ENCODE data around the gene TMEM141.

The TMEM141 gene

DNA sequence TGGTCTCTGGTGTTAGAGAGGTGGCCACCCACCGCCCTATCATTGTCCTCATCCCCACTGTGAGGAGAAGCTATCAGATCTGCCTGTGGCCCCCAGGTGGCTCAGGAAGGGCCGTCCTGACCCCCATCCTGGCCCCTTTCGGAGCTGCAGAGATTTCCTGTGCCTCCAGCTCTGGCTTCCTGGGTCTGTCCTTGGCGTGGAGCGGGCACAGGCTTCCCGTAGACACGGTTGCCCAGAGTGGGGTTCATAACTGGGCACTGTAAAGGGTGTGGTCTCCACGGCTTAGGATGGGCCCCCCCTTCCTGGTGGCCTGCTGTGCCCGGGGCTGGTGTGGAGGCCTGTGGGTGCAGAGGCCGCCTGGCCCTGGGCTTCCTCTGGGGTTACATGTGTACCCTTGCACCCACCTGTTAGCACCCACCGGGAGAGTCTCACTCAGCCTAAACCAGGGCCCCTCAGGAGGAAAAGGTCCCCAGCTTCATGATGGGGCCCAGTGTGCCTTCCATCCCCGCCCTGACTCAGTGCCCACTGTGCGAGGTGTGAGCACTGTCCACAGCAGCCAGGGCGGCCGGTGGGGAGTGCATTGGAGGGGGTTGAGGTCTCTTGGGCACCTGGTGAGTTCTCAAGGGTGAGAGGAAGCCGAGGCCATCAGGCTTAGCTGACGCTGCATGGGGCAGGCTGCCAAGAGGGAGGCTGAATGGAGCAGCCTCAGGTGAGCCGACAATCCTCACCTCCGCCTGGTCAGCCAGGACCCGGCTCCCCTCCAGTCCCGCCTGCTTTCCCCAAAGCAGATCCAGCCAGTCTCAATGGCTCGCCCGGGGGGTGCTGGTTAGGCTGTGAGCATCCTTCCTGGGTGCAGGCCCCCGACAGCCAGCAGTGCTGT, 35.8 kb downstream of the TMEM141 start:
- H3K27ac ChIP-seq = no peak overlapping the region
- TF ChIP-seq, protein P1, sequence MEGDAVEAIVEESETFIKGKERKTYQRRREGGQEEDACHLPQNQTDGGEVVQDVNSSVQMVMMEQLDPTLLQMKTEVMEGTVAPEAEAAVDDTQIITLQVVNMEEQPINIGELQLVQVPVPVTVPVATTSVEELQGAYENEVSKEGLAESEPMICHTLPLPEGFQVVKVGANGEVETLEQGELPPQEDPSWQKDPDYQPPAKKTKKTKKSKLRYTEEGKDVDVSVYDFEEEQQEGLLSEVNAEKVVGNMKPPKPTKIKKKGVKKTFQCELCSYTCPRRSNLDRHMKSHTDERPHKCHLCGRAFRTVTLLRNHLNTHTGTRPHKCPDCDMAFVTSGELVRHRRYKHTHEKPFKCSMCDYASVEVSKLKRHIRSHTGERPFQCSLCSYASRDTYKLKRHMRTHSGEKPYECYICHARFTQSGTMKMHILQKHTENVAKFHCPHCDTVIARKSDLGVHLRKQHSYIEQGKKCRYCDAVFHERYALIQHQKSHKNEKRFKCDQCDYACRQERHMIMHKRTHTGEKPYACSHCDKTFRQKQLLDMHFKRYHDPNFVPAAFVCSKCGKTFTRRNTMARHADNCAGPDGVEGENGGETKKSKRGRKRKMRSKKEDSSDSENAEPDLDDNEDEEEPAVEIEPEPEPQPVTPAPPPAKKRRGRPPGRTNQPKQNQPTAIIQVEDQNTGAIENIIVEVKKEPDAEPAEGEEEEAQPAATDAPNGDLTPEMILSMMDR (IDR thresholded peaks at IDR 0.05) = no peak
- no peak for TF ChIP-seq ZFX (IDR thresholded peaks at IDR 0.05; ENCODE audit: borderline replicate concordance)

DNA sequence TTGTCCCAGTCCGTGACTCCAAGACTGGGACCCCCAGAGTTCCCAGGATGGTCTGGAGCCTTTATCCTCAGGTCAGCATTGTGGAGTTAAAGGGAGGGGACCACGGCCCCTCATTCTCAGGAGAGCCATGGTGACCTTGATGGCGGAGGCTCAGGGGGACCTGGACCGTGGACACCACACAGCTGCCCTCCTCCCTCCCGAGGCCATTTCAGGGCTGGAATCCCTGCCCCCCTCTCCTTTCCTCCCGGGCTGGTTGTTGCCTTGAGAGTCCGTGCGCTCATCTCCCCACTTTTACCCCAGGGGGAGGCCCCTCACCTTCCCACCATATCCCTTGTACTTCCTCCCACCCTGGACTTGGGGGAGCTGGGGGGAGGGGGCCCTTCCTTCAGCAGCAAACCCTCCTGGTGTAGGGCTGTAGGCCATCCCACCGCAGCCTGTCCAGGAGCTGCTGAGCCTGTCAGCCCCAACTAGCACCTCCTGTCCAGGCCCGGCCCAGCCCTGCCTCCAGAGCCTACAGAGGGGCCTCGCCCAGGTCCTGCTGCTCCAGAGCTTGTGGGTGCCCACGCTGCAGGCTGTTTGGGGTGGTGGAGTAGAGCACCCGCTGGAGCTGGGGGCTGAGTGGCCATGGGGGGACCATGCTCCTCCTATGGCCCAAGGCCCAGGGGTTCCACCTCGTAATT, 36.8 kb downstream of the TMEM141 start:
- no peak overlapping the region for H3K27ac ChIP-seq

DNA sequence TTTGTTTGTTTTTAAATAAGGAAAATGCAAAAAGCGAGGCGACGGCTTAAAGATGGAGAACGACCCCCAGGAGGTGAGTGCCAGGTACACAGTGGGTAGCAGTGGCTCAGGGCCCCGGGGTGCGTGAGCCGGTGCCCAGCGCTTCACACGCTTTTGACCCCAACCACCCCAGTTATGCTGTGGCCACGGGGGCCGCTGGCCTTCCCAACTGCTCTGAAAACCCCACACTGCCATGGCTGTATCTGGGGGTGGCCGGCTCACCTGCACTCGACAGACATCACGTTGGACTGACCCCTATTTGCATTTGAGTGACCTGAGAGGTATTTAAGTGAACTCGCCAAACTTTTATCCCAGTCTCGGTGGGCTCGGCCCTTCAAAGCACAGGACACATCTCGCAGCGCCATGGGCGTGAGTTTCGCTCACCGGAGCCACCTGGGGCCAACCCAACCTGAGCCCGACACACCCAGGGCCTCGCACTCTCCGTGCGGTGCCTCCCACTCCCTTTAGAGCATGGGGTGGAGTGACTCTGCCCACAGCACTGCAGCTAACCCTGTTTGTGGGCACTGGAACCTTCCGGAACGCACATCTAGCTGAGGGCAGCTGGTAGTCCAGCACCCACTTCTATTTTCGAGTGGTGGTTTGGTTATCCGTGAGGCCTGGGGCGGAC, 37.5 kb downstream of the TMEM141 start:
- H3K27ac ChIP-seq = no peak overlapping the region
- TF ChIP-seq, protein P1 (IDR thresholded peaks at IDR 0.05) = no peak
- TF ChIP-seq ZFX (IDR thresholded peaks at IDR 0.05; ENCODE audit: borderline replicate concordance) = no peak

More for the DNA sequence above, 36.8 kb downstream of the TMEM141 start:
- TF ChIP-seq, protein P1 (IDR thresholded peaks at IDR 0.05) = no peak

DNA sequence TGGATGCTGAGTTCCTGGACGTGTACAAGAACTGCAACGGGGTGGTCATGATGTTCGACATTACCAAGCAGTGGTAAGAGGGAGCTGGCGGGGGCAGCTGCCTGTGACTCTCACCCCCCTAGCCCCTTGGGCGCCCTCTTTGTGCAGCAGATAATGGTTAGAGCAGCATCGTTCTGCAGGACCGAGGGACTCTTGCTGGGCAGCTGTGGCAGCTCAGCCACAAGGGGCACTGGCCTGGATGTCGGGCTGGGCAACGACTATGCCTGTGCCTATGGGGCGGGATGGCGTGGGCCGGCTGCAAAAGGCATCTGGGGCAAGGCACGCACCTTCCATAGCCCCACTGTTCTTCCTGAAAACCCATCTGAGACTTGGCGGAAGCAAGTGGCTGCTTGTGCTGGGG, 38.3 kb downstream of the TMEM141 start:
- TF ChIP-seq, protein P1 (IDR thresholded peaks at IDR 0.05) = no peak
- TF ChIP-seq ZFX (IDR thresholded peaks at IDR 0.05; ENCODE audit: borderline replicate concordance) = no peak
- H3K27ac ChIP-seq = no peak overlapping the region

DNA sequence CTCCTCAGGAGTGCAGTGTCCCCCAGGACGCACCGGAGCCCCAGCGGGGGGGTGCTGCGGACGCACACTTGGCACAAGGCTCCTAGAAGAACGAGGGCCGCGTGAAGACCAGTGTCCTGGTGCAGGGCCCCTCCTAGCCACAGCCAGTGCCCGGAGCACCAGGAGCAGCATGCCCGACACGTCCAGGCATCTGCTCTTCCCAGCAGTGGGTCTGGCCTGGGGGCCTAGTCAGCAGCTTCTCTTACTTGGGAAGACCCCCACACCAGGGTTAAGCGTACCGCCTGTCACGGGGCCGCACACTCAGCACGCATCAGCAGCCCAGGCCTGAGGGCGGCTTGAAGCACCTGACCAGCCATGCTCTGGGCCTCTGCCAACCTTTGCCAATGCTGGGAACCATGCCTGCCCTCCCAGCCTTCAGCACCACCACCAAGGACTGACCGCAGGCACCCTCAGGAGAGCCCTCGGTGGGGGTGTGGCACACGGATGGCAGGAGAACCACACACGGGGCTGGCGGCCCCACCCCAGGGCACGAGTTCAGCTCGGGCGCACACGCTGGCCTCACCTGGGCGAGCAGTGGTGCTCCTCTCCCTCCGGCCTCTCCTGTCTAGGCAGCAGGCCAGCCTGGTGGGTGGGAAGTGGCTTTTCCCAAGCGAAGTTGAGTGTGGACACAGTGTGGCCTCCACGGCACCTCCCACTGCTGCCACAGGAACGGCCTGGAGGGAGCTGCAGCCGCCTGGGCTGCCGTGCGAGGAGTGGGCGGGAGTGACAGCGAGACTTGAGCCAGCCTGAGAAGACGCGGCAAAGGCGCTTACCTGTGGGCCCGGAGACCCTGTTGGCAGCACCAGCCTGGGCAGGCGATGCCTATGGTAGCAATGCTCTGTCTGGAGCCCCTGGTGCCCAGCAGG, 39.1 kb downstream of the TMEM141 start:
- no peak overlapping the region; the same call in 1 of the 2 replicates for H3K27ac ChIP-seq
- TF ChIP-seq, protein P1 (IDR thresholded peaks at IDR 0.05) = no peak
- TF ChIP-seq ZFX (IDR thresholded peaks at IDR 0.05; ENCODE audit: borderline replicate concordance) = no peak

DNA sequence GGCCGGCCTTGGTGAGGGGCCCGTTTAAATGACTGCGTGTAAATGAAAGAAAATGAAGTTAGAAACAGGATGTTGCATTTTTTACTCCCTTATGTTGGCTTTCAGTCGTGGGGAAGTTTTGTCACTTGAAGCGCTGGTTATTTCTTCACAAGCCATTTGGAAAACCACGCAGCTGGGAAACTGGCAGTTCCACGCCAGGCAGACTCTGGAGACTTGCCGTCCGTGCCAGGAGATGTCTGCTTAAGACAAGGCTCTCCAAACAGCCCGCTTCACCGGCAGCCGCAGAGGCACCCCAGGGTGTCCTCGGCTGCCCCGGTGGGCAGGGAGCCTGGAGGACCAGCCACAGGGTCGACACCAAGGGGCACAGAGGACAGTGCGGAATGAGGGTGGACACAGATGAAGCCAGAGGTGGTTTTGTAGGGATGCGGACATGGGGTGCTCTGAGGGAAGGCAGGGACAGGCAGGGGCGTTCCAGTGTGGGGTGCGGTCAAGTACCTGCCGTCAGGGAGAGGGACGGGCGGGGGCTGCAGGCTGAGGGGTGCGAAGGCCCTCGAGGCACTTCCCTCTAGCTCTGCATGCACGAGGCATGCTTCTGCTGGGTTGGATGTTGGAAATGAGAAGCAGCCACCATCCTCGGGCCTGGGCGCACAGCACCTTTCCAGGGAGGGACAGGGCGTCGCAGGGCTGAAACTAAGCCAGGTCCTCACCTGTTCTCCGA, 40.0 kb downstream of the TMEM141 start:
- no peak overlapping the region; the same call in 1 of the 2 replicates for H3K27ac ChIP-seq
- TF ChIP-seq, protein P1 (IDR thresholded peaks at IDR 0.05) = no peak
- TF ChIP-seq ZFX (IDR thresholded peaks at IDR 0.05; ENCODE audit: borderline replicate concordance) = no peak
